K562 (cell line): ENCODE data around the gene GALNT13. TPM values are rescaled to one million over a fixed set of nuclear protein-coding genes. Genes with fewer than 3 reads are reported as not detected.

Experiments used
- ZBTB49 ChIP-seq: sonication (generic); formaldehyde crosslinking; IDR thresholded peaks from 2 replicates; pipeline ENCODE4 v1.8.0; 2022; ENCODE audit warnings: missing genetic modification reagents, mild to moderate bottlenecking, borderline replicate concordance
- polyA plus RNA-seq, 8 experiments: library from polyadenylated mRNA; depleted of rRNA in 4 of 8; stranded (reverse) in 5 of 8; unstranded in 3 of 8; fragments of >200 nt; fragmentation: Nextera tagmentation in 2 of 8; fragmentation: Illumina TruSeq in 1 of 8; extraction: Ambion mirVana in 2 of 8; extraction: Trizol in 1 of 8; gene quantifications; 2 replicates each; pipeline versions ENCODE4 v1.2.1 to v1.2.3, GENCODE V29; 2011 to 2014; ENCODE audit warnings: inconsistent platforms in 1 of 8, missing spikeins in 1 of 8
- total RNA-seq, 7 experiments: library from RNA; depleted of rRNA in 6 of 7; stranded (reverse); fragments of >200 nt in 6 of 7; fragmentation: Illumina TruSeq in 2 of 7; extraction: Trizol in 2 of 7; gene quantifications; 2 replicates each; pipeline versions ENCODE4 v1.2.1 to v1.2.3, GENCODE V29; 2011 to 2021; ENCODE audit warnings: low replicate concordance in 1 of 7
- TF ChIP-seq, protein P1 (sequence below): fragments of 450-650 bp; IDR thresholded peaks from 2 replicates; pipeline ENCODE4 v1.6.1; 2016; ENCODE audit warnings: mild to moderate bottlenecking, moderate library complexity
- TF ChIP-seq, protein P2 (sequence below), 2 experiments: fragments of 450-650 bp in 1 of 2; sonication (generic) in 1 of 2; formaldehyde crosslinking in 1 of 2; IDR thresholded peaks; 2 replicates each; pipeline versions ENCODE4 v1.7.1 to v1.9.0; 2016 to 2022; ENCODE audit warnings: inconsistent platforms in 1 of 2, mild to moderate bottlenecking in 1 of 2, missing genetic modification reagents in 1 of 2

The GALNT13 gene
- total and polyA plus RNA-seq, 9 of the 15 experiments (the other 6 are each of a cell fraction or from before 2014, with no cell fraction given), result not detected

DNA sequence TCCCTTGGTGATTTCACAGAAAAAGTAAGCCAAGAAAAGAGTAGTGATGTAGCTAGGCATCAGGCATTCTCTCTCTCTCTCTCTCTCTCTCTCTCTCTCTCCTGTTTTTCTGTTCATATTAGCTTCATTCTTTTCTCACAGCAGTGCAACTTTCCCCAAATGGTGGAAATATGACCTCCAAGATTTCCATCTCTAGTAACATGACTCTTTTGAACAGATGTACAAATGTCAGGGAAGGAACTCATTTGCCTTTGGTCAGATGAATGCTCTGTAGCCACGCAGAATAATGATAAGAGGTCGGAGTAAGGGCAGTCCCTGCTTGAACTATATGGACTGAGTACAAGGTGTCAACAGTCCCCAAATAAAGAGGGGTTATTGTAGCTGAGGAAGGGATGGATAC is 316.2 kb downstream of the GALNT13 start (continued):
- TF ChIP-seq, protein P1, sequence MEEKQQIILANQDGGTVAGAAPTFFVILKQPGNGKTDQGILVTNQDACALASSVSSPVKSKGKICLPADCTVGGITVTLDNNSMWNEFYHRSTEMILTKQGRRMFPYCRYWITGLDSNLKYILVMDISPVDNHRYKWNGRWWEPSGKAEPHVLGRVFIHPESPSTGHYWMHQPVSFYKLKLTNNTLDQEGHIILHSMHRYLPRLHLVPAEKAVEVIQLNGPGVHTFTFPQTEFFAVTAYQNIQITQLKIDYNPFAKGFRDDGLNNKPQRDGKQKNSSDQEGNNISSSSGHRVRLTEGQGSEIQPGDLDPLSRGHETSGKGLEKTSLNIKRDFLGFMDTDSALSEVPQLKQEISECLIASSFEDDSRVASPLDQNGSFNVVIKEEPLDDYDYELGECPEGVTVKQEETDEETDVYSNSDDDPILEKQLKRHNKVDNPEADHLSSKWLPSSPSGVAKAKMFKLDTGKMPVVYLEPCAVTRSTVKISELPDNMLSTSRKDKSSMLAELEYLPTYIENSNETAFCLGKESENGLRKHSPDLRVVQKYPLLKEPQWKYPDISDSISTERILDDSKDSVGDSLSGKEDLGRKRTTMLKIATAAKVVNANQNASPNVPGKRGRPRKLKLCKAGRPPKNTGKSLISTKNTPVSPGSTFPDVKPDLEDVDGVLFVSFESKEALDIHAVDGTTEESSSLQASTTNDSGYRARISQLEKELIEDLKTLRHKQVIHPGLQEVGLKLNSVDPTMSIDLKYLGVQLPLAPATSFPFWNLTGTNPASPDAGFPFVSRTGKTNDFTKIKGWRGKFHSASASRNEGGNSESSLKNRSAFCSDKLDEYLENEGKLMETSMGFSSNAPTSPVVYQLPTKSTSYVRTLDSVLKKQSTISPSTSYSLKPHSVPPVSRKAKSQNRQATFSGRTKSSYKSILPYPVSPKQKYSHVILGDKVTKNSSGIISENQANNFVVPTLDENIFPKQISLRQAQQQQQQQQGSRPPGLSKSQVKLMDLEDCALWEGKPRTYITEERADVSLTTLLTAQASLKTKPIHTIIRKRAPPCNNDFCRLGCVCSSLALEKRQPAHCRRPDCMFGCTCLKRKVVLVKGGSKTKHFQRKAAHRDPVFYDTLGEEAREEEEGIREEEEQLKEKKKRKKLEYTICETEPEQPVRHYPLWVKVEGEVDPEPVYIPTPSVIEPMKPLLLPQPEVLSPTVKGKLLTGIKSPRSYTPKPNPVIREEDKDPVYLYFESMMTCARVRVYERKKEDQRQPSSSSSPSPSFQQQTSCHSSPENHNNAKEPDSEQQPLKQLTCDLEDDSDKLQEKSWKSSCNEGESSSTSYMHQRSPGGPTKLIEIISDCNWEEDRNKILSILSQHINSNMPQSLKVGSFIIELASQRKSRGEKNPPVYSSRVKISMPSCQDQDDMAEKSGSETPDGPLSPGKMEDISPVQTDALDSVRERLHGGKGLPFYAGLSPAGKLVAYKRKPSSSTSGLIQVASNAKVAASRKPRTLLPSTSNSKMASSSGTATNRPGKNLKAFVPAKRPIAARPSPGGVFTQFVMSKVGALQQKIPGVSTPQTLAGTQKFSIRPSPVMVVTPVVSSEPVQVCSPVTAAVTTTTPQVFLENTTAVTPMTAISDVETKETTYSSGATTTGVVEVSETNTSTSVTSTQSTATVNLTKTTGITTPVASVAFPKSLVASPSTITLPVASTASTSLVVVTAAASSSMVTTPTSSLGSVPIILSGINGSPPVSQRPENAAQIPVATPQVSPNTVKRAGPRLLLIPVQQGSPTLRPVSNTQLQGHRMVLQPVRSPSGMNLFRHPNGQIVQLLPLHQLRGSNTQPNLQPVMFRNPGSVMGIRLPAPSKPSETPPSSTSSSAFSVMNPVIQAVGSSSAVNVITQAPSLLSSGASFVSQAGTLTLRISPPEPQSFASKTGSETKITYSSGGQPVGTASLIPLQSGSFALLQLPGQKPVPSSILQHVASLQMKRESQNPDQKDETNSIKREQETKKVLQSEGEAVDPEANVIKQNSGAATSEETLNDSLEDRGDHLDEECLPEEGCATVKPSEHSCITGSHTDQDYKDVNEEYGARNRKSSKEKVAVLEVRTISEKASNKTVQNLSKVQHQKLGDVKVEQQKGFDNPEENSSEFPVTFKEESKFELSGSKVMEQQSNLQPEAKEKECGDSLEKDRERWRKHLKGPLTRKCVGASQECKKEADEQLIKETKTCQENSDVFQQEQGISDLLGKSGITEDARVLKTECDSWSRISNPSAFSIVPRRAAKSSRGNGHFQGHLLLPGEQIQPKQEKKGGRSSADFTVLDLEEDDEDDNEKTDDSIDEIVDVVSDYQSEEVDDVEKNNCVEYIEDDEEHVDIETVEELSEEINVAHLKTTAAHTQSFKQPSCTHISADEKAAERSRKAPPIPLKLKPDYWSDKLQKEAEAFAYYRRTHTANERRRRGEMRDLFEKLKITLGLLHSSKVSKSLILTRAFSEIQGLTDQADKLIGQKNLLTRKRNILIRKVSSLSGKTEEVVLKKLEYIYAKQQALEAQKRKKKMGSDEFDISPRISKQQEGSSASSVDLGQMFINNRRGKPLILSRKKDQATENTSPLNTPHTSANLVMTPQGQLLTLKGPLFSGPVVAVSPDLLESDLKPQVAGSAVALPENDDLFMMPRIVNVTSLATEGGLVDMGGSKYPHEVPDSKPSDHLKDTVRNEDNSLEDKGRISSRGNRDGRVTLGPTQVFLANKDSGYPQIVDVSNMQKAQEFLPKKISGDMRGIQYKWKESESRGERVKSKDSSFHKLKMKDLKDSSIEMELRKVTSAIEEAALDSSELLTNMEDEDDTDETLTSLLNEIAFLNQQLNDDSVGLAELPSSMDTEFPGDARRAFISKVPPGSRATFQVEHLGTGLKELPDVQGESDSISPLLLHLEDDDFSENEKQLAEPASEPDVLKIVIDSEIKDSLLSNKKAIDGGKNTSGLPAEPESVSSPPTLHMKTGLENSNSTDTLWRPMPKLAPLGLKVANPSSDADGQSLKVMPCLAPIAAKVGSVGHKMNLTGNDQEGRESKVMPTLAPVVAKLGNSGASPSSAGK, result no peak
- TF ChIP-seq, protein P2, sequence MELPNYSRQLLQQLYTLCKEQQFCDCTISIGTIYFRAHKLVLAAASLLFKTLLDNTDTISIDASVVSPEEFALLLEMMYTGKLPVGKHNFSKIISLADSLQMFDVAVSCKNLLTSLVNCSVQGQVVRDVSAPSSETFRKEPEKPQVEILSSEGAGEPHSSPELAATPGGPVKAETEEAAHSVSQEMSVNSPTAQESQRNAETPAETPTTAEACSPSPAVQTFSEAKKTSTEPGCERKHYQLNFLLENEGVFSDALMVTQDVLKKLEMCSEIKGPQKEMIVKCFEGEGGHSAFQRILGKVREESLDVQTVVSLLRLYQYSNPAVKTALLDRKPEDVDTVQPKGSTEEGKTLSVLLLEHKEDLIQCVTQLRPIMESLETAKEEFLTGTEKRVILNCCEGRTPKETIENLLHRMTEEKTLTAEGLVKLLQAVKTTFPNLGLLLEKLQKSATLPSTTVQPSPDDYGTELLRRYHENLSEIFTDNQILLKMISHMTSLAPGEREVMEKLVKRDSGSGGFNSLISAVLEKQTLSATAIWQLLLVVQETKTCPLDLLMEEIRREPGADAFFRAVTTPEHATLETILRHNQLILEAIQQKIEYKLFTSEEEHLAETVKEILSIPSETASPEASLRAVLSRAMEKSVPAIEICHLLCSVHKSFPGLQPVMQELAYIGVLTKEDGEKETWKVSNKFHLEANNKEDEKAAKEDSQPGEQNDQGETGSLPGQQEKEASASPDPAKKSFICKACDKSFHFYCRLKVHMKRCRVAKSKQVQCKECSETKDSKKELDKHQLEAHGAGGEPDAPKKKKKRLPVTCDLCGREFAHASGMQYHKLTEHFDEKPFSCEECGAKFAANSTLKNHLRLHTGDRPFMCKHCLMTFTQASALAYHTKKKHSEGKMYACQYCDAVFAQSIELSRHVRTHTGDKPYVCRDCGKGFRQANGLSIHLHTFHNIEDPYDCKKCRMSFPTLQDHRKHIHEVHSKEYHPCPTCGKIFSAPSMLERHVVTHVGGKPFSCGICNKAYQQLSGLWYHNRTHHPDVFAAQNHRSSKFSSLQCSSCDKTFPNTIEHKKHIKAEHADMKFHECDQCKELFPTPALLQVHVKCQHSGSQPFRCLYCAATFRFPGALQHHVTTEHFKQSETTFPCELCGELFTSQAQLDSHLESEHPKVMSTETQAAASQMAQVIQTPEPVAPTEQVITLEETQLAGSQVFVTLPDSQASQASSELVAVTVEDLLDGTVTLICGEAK (IDR thresholded peaks at IDR 0.05), result no peak
- TF ChIP-seq, protein P2 (CRISPR knock-in tag; IDR thresholded peaks at IDR 0.05), result no peak
- TF ChIP-seq ZBTB49, result no peak
